AG09309 (cell line): ENCODE results near the gene ACOD1.
A peak's percentile ranks its signal among the peaks of the same experiment; 100 is the strongest.

Experiments used
- DNase-seq: peaks from one replicate; pipeline ENCODE4 v3.0.0-alpha.2; 2010; ENCODE audit warnings: low read depth
- H3K4me3 ChIP-seq: 2 replicates; pipeline ENCODE4 v1.5.1; 2011; ENCODE audit warnings: mild to moderate bottlenecking, low read depth, low read length, moderate library complexity; ENCODE audit not compliant: control insufficient read depth
- CTCF ChIP-seq: IDR thresholded peaks from 2 replicates; pipeline ENCODE4 v1.5.1; 2011; ENCODE audit warnings: mild to moderate bottlenecking, low read depth, low read length, inconsistent platforms; ENCODE audit not compliant: insufficient read depth, control insufficient read depth; ENCODE audit errors: missing control alignments

Gene ACOD1

GRCh38 chr13:76982061-76982460 is 33.8 kb downstream of the ACOD1 start:
- no peak for DNase-seq
- H3K4me3 ChIP-seq = no peak overlapping the region
- no peak for TF ChIP-seq CTCF

GRCh38 chr13:76983676-76984075 is 35.4 kb downstream of the ACOD1 start:
- TF ChIP-seq CTCF = no peak
- no peak overlapping the region for H3K4me3 ChIP-seq
- no peak for DNase-seq

- DNase-seq = no peak
- no peak for TF ChIP-seq CTCF
- peak overlapping the region; percentile 95 for H3K4me3 ChIP-seq
Measured at GRCh38 chr13:76991432-76991795, 43.1 kb downstream of the ACOD1 start.

- H3K4me3 ChIP-seq = peak within 1 kb of the TSS; percentile 95
- peak; percentile 58 for DNase-seq
- no peak for TF ChIP-seq CTCF
Measured at GRCh38 chr13:76991796-76992547, 43.7 kb downstream of the ACOD1 start, which contains the start of gene CLN5. Gene CLN5, plus strand, starts transcription at chr13:76992081. Its CDS starts 18 bp downstream, at chr13:76992099.

- peak overlapping the region; percentile 95 for H3K4me3 ChIP-seq
- no peak for TF ChIP-seq CTCF
- DNase-seq = no peak
Measured at GRCh38 chr13:76992548-76993001, 44.3 kb downstream of the ACOD1 start.

GRCh38 chr13:76993021-76993420 is 44.7 kb downstream of the ACOD1 start:
- no peak for TF ChIP-seq CTCF
- DNase-seq = no peak
- H3K4me3 ChIP-seq = peak overlapping the region; percentile 95

- TF ChIP-seq CTCF = no peak
- H3K4me3 ChIP-seq = no peak overlapping the region
- no peak for DNase-seq
Measured at GRCh38 chr13:76993473-76993872, 45.2 kb downstream of the ACOD1 start.
